HepG2 (cell line): ENCODE measurements around the gene GPR68. TPM values are rescaled to one million over a fixed set of nuclear protein-coding genes. Genes with fewer than 3 reads are reported as not detected.

Experiments used
- ATAC-seq: fragments of 200-7000 bp; cut with Tn5 transposase; 3 replicates; pipeline ENCODE4 v1.9.1; 2020; ENCODE audit warnings: mild to moderate bottlenecking, moderate library complexity
- BruUV-seq: library from RNA; stranded (reverse); fragments of 400-500 nt; replicated peaks from 2 replicates; lab custom pipeline; 2021; lab: Mats Ljungman, UMichigan
- CTCF ChIA-PET: fragments of 300-600 bp; formaldehyde crosslinking; extraction: SDS; loops from one replicate; lab custom pipeline; 2021; ENCODE audit warnings: low total read pairs, inconsistent platforms, low intra/inter-chr PET ratio; lab: Yijun Ruan, JAX
- POLR2A ChIA-PET: fragments of 350-600 bp; sonication (Branson Sonifier 250); formaldehyde crosslinking; loops from one replicate; lab custom pipeline; 2020; ENCODE audit warnings: antibody characterized with exemption, inconsistent platforms; lab: Yijun Ruan, JAX
- DNase-seq: peaks from one replicate; pipeline ENCODE4 v3.0.0-alpha.2; 2015; ENCODE audit warnings: low spot score
- FAIRE-seq: peaks from 3 replicates; lab custom pipeline; 2011; peaks lifted over from hg19 to GRCh38; lab: Jason Lieb, UNC
- H2AFZ ChIP-seq: one replicate; pipeline ENCODE4 v1.6.1; 2011; ENCODE audit warnings: low read length, inconsistent platforms
- H3K27ac ChIP-seq: fragments of 300-600 bp; 3 replicates; pipeline ENCODE4 v1.8.0; 2011; ENCODE audit warnings: mixed run types, mild to moderate bottlenecking, mixed read lengths, low read length, inconsistent platforms; ENCODE audit not compliant: insufficient read depth; ENCODE audit errors: extremely low read length
- H3K27me3 ChIP-seq, 2 experiments: fragments of 200-600 bp in 1 of 2; 2 replicates in 1 of 2; 3 replicates in 1 of 2; pipeline versions ENCODE4 v1.6.0 to v1.8.0; 2011; ENCODE audit warnings: low read length in 2 of 2, mild to moderate bottlenecking in 2 of 2, moderate library complexity in 2 of 2, inconsistent platforms in 1 of 2; ENCODE audit not compliant: insufficient read depth in 2 of 2, control insufficient read depth in 1 of 2
- H3K36me3 ChIP-seq, 2 experiments: fragments of 200-600 bp in 1 of 2; replicated peaks in 1 of 2; 2 replicates in 1 of 2; 3 replicates in 1 of 2; pipeline versions ENCODE4 v1.5.1 to v1.8.0; 2011; ENCODE audit warnings: low read length in 2 of 2, inconsistent platforms in 1 of 2; ENCODE audit not compliant: insufficient read depth in 2 of 2, control insufficient read depth in 1 of 2
- H3K4me1 ChIP-seq: 2 replicates; pipeline ENCODE4 v1.5.1; 2012; ENCODE audit warnings: low read length, inconsistent platforms; ENCODE audit not compliant: insufficient read depth
- H3K4me2 ChIP-seq: 2 replicates; pipeline ENCODE4 v1.6.0; 2011; ENCODE audit warnings: low read depth, low read length, inconsistent platforms
- H3K4me3 ChIP-seq, 3 experiments: fragments of 200-600 bp in 1 of 3; sonication (generic), shearing (Covaris generic) in 1 of 3; replicated peaks in 1 of 3; 2 replicates each; pipeline ENCODE4 v1.5.1; 2011 to 2016; ENCODE audit warnings: low read length in 3 of 3, inconsistent platforms in 2 of 3, low read depth in 2 of 3, mild to moderate bottlenecking in 2 of 3, control low read depth in 1 of 3, mixed read lengths in 1 of 3; ENCODE audit not compliant: insufficient read depth in 1 of 3
- H3K79me2 ChIP-seq: one replicate; pipeline ENCODE4 v1.6.1; 2011; ENCODE audit warnings: low read length, inconsistent platforms; ENCODE audit not compliant: insufficient read depth
- H3K9ac ChIP-seq: 2 replicates; pipeline ENCODE4 v1.6.0; 2011; ENCODE audit warnings: mild to moderate bottlenecking, low read depth, low read length, inconsistent platforms; ENCODE audit not compliant: insufficient read depth
- H3K9me3 ChIP-seq: 2 replicates; pipeline ENCODE4 v1.5.1; 2012; ENCODE audit warnings: mild to moderate bottlenecking, low read length
- H4K20me1 ChIP-seq: 2 replicates; pipeline ENCODE4 v1.6.0; 2011; ENCODE audit warnings: inconsistent platforms, mild to moderate bottlenecking, low read length, moderate library complexity; ENCODE audit not compliant: insufficient read depth
- DR1 ChIP-seq: sonication (generic); formaldehyde crosslinking; IDR thresholded peaks from 2 replicates; pipeline ENCODE4 v1.8.0; 2021; ENCODE audit warnings: mild to moderate bottlenecking, missing genetic modification reagents, inconsistent platforms
- ETV6 ChIP-seq: sonication (generic); formaldehyde crosslinking; conservative IDR thresholded peaks from 2 replicates; pipeline ENCODE4 v1.4.0; 2020; ENCODE audit warnings: missing genetic modification reagents
- MIXL1 ChIP-seq: IDR thresholded peaks from 2 replicates; pipeline ENCODE4 v1.6.1; 2016
- SAFB2 ChIP-seq: sonication (generic); formaldehyde crosslinking; IDR thresholded peaks from 2 replicates; pipeline ENCODE4 v1.5.1; 2020; ENCODE audit warnings: missing genetic modification reagents, low read depth, mild to moderate bottlenecking, borderline replicate concordance
- SMC3 ChIP-seq: IDR thresholded peaks from 2 replicates; pipeline ENCODE4 v1.6.1; 2011; ENCODE audit warnings: low read length, improper control_type of control experiment
- THAP11 ChIP-seq: IDR thresholded peaks from 2 replicates; pipeline ENCODE4 v1.6.1; 2016; ENCODE audit warnings: missing biosample characterization, missing genetic modification reagents
- ZKSCAN5 ChIP-seq: sonication (generic); formaldehyde crosslinking; IDR thresholded peaks from 2 replicates; pipeline ENCODE4 v1.5.1; 2020; ENCODE audit warnings: mild to moderate bottlenecking, missing genetic modification reagents
- ZNF761 ChIP-seq: sonication (generic); formaldehyde crosslinking; conservative IDR thresholded peaks from 2 replicates; pipeline ENCODE4 v1.4.0; 2020; ENCODE audit warnings: mild to moderate bottlenecking, missing genetic modification reagents
- ZSCAN29 ChIP-seq: sonication (generic); formaldehyde crosslinking; conservative IDR thresholded peaks from 2 replicates; pipeline ENCODE4 v1.4.0; 2020; ENCODE audit warnings: mild to moderate bottlenecking, missing genetic modification reagents
- WGBS: methylation state at CpG from one replicate; pipeline ENCODE4 v1.1.6; 2017; ENCODE audit warnings: low lambda C conversion rate; 5-methylcytosine and 5-hydroxymethylcytosine counted together
- in situ Hi-C: cut with HindIII; loops from 2 replicates; pipeline ENCODE4 v1.10.0; 2017; ENCODE audit warnings: low pct_unique_long_range_greater_than_20kb; ENCODE audit not compliant: extremely low pct_ligation_motif_present
- intact Hi-C: fragments of 100-400 bp; cut with micrococcal nuclease; formaldehyde crosslinking; loops from one replicate; pipeline ENCODE4 v1.10.0; 2022; ENCODE audit not compliant: unreplicated experiment
- polyA plus RNA-seq, 8 experiments: library from polyadenylated mRNA; depleted of rRNA in 3 of 8; stranded (reverse) in 7 of 8; unstranded in 1 of 8; fragments of >200 nt; fragmentation: Illumina TruSeq in 4 of 8; extraction: Trizol in 4 of 8; gene quantifications; 2 replicates each; pipeline versions ENCODE4 v1.2.1 to v1.2.3, GENCODE V29; 2011 to 2016; ENCODE audit warnings: low read depth in 4 of 8, missing spikeins in 1 of 8, mixed read lengths in 1 of 8; ENCODE audit not compliant: insufficient read depth in 1 of 8
- total RNA-seq, 5 experiments: library from RNA; depleted of rRNA; stranded (reverse); fragments of >200 nt; fragmentation: Illumina TruSeq; extraction: Trizol; gene quantifications; 2 replicates each; pipeline ENCODE4 v1.2.3, GENCODE V29; 2016; ENCODE audit warnings: low read depth in 1 of 5
- TF ChIP-seq, protein P1 (sequence below): IDR thresholded peaks from 2 replicates; pipeline ENCODE4 v1.6.1; 2016
- TF ChIP-seq, protein P2 (sequence below), 2 experiments: IDR thresholded peaks; 2 replicates each; pipeline ENCODE4 v1.6.1; 2011 to 2012; ENCODE audit warnings: low read length in 2 of 2, borderline replicate concordance in 1 of 2, low read depth in 1 of 2, mild to moderate bottlenecking in 1 of 2, moderate library complexity in 1 of 2
- TF ChIP-seq, protein P3 (sequence below): sonication (generic); formaldehyde crosslinking; IDR thresholded peaks from 2 replicates; pipeline ENCODE4 v1.4.0; 2020; ENCODE audit warnings: mild to moderate bottlenecking, missing genetic modification reagents, borderline replicate concordance

The GPR68 gene
- total and polyA plus RNA-seq, 2 of the 13 experiments (the other 11 are each of a cell fraction or from before 2014, with no cell fraction given) = not detected

DNA sequence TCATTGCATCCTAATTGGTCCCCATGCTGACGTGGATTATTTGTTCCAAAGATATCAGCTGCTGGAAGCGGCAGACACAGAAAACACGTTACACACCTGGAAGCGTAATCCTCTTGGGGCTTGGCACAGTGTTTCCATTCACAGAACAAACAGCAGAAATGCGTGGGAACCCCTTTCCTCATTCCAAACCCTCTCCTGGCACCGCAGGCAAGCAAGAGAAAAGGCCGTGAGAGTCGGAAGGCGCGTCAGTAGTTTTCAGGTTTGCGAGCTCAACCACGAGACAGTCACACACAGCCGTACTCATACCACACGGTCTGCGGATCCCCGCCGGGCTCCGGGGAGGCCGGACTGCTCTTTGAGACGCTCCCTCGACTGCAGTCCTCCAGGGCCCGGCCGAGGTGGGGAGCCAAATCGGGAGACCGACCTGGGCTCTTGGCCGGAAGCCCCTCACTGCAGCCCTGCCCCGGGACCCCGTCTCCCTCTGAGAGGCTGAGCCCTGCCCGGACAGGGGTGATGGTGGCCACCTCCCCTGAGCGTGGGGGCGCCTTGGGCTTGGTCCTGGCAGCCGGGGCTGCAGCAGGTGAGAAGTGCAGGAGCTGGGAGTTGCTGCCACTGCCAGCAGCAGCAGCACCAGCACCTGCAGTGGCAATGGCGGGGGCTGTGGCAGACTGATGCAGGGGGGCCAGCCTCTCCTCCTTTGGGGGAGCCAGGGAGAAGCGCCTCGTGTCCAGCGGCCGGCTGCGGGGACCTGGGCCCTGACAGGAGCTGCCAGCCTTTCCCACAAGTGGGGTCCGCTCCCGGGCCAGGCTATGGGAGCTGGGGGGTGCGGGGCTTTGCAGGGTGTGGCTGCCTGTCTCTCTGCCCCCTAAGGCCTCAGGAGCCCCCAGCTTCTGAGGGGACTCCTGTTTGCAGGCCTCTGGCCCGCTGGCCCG lies 28.1 kb upstream of the GPR68 start:
- Histone ChIP-seq H3K4me1 (peaks cover 6% of the 10 kb centered on the region; the same call in 1 of the 2 replicates), H3K27ac (no peak overlapping the region), H3K9me3 (no peaks in the 10 kb centered on the region), H3K36me3 (peaks cover 4 to 12% of the 10 kb centered on the region in 2 experiments; a peak in 4 of 5 replicates), H3K4me2 (no peak overlapping the region), H2AFZ (no peak overlapping the region), H3K79me2 (no peaks in the 10 kb centered on the region), H4K20me1 (no peaks in the 10 kb centered on the region), H3K9ac (no peak overlapping the region), H3K4me3 (no peak overlapping the region), H3K27me3 (no peaks in the 10 kb centered on the region)
- intact Hi-C loops (no loop called here), in situ Hi-C loops (no loop called here)
- TF ChIP-seq ZKSCAN5 (CRISPR knock-in tag) (no peak), THAP11 (CRISPR knock-in tag) (no peak), ZNF761 (CRISPR knock-in tag) (no peak), DR1 (CRISPR knock-in tag) (no peak), ZSCAN29 (CRISPR knock-in tag) (no peak), SMC3 (no peak), MIXL1 (CRISPR knock-in tag) (no peak), SAFB2 (no peak), ETV6 (CRISPR knock-in tag) (no peak)
- TF ChIP-seq, protein P1, sequence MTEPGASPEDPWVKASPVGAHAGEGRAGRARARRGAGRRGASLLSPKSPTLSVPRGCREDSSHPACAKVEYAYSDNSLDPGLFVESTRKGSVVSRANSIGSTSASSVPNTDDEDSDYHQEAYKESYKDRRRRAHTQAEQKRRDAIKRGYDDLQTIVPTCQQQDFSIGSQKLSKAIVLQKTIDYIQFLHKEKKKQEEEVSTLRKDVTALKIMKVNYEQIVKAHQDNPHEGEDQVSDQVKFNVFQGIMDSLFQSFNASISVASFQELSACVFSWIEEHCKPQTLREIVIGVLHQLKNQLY (CRISPR knock-in tag) = no peak
- TF ChIP-seq, protein P2, sequence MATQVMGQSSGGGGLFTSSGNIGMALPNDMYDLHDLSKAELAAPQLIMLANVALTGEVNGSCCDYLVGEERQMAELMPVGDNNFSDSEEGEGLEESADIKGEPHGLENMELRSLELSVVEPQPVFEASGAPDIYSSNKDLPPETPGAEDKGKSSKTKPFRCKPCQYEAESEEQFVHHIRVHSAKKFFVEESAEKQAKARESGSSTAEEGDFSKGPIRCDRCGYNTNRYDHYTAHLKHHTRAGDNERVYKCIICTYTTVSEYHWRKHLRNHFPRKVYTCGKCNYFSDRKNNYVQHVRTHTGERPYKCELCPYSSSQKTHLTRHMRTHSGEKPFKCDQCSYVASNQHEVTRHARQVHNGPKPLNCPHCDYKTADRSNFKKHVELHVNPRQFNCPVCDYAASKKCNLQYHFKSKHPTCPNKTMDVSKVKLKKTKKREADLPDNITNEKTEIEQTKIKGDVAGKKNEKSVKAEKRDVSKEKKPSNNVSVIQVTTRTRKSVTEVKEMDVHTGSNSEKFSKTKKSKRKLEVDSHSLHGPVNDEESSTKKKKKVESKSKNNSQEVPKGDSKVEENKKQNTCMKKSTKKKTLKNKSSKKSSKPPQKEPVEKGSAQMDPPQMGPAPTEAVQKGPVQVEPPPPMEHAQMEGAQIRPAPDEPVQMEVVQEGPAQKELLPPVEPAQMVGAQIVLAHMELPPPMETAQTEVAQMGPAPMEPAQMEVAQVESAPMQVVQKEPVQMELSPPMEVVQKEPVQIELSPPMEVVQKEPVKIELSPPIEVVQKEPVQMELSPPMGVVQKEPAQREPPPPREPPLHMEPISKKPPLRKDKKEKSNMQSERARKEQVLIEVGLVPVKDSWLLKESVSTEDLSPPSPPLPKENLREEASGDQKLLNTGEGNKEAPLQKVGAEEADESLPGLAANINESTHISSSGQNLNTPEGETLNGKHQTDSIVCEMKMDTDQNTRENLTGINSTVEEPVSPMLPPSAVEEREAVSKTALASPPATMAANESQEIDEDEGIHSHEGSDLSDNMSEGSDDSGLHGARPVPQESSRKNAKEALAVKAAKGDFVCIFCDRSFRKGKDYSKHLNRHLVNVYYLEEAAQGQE (IDR thresholded peaks at IDR 0.05; ENCODE audit: borderline replicate concordance in 1 of 2, low read depth in 1 of 2, low read length in 2 of 2) = no peak
- TF ChIP-seq, protein P3, sequence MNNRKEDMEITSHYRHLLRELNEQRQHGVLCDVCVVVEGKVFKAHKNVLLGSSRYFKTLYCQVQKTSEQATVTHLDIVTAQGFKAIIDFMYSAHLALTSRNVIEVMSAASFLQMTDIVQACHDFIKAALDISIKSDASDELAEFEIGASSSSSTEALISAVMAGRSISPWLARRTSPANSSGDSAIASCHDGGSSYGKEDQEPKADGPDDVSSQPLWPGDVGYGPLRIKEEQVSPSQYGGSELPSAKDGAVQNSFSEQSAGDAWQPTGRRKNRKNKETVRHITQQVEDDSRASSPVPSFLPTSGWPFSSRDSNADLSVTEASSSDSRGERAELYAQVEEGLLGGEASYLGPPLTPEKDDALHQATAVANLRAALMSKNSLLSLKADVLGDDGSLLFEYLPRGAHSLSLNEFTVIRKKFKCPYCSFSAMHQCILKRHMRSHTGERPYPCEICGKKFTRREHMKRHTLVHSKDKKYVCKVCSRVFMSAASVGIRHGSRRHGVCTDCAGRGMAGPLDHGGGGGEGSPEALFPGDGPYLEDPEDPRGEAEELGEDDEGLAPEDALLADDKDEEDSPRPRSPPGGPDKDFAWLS (CRISPR knock-in tag) = no peak
- DNase-seq (no peak), FAIRE-seq (no peak), ATAC-seq (no peak)
- BruUV-seq = no TSS peak
- POLR2A ChIA-PET = no interaction called here
- 98% methylated on average over 22 of the region's 43 CpGs for WGBS
- CTCF ChIA-PET = no interaction called here
